Measurements from ENCODE around the gene NHLH1. TPM values are rescaled to one million over a fixed set of nuclear protein-coding genes. Genes with fewer than 3 reads are reported as not detected.

Gene NHLH1
- total and polyA plus RNA-seq, 10 of the 15 experiments (the other 5 are each of a cell fraction or from before 2014, with no cell fraction given), result 0.22 to 0.98 (median 0.43) TPM; not detected in 1

- in situ Hi-C loops (cut with MboI), result no loop called here
- POLR2A ChIA-PET, result no interaction called here
- SMC1A ChIA-PET (ENCODE audit: uncharacterized antibody, unreplicated experiment), result no interaction called here
- CTCF ChIA-PET, result interaction anchor here (1.7 kb wide), 1 partner anchor 9 kb away, joined by 6 read pairs; no protein-coding TSS in a partner anchor
- no TSS peak for BruUV-seq (replicated peaks)
- DNase-seq (ENCODE audit: low read depth, low spot score), result no peak
- Histone ChIP-seq H3K27ac (ENCODE audit: control insufficient read depth, insufficient read depth) (no peak overlapping the region), H3K4me1 (ENCODE audit: control insufficient read depth, insufficient read depth, low read length) (no peaks in the 10 kb centered on the region), H2AFZ (ENCODE audit: control insufficient read depth, low read depth, low read length) (no peak overlapping the region), H3K9me3 (replicated peaks; ENCODE audit: control insufficient read depth, insufficient read depth, low read length) (no peaks in the 10 kb centered on the region), H3K9ac (ENCODE audit: control insufficient read depth, insufficient read depth, low read length) (no peak overlapping the region), H4K20me1 (ENCODE audit: control insufficient read depth, insufficient read depth) (no peaks in the 10 kb centered on the region), H3K4me2 (ENCODE audit: control insufficient read depth, insufficient read depth) (no peak overlapping the region), H3K4me3 (no peak overlapping the region), H3K36me3 (ENCODE audit: control insufficient read depth in 2 of 2, insufficient read depth in 2 of 2, low read length in 1 of 2) (peaks cover 15 to 31% of the 10 kb centered on the region in 2 experiments), H3K27me3 (replicated peaks in 1 of 2; ENCODE audit: control insufficient read depth in 2 of 2, insufficient read depth in 2 of 2, low read length in 1 of 2) (no peaks in the 10 kb centered on the region), H3K79me2 (ENCODE audit: control insufficient read depth, insufficient read depth, low read length) (no peaks in the 10 kb centered on the region; the same call in 1 of the 2 replicates)
- RAD21 ChIA-PET (ENCODE audit: unreplicated experiment), result no interaction called here
- no peak for FAIRE-seq
- TF ChIP-seq ZBED1 (IDR thresholded peaks at IDR 0.05; ENCODE audit: borderline replicate concordance), result no peak
- no peak for ATAC-seq
- WGBS (ENCODE audit: insufficient coverage, insufficient replicate concordance, low lambda C conversion rate, missing lambda C conversion rate), result 95% methylated on average over 9 of the region's 9 CpGs
- intact Hi-C loops (cut with micrococcal nuclease; ENCODE audit: unreplicated experiment), result no loop called here
Measured at GRCh38 chr1:160359559-160360226, 7.2 kb upstream of the NHLH1 start.

- ChIA-PET RAD21 (ENCODE audit: unreplicated experiment) (no interaction called here), SMC1A (ENCODE audit: uncharacterized antibody, unreplicated experiment) (no interaction called here), POLR2A (interaction anchor here (0.5 kb wide), 1 partner anchor 1428 kb away, joined by 6 read pairs; no protein-coding TSS in a partner anchor), CTCF (interaction anchor here (0.9 to 1.7 kb wide), 2 partner anchors 9 to 274 kb away, joined by 3 to 6 read pairs; no protein-coding TSS in a partner anchor)
- intact Hi-C loops (cut with micrococcal nuclease; ENCODE audit: unreplicated experiment) (no loop called here), in situ Hi-C loops (cut with MboI) (no loop called here)
- Histone ChIP-seq H3K27ac (ENCODE audit: control insufficient read depth, insufficient read depth) (no peak overlapping the region), H3K9ac (ENCODE audit: control insufficient read depth, insufficient read depth, low read length) (no peak overlapping the region), H3K4me1 (ENCODE audit: control insufficient read depth, insufficient read depth, low read length) (no peaks in the 10 kb centered on the region), H4K20me1 (ENCODE audit: control insufficient read depth, insufficient read depth) (no peaks in the 10 kb centered on the region), H3K36me3 (ENCODE audit: control insufficient read depth in 2 of 2, insufficient read depth in 2 of 2, low read length in 1 of 2) (peaks cover 15 to 25% of the 10 kb centered on the region in 2 experiments), H3K4me3 (no peak overlapping the region), H3K27me3 (replicated peaks in 1 of 2; ENCODE audit: control insufficient read depth in 2 of 2, insufficient read depth in 2 of 2, low read length in 1 of 2) (no peaks in the 10 kb centered on the region), H3K9me3 (replicated peaks; ENCODE audit: control insufficient read depth, insufficient read depth, low read length) (no peaks in the 10 kb centered on the region), H3K79me2 (ENCODE audit: control insufficient read depth, insufficient read depth, low read length) (no peaks in the 10 kb centered on the region), H2AFZ (ENCODE audit: control insufficient read depth, low read depth, low read length) (no peak overlapping the region), H3K4me2 (ENCODE audit: control insufficient read depth, insufficient read depth) (no peak overlapping the region)
- no TSS peak for BruUV-seq (replicated peaks)
- DNase-seq (ENCODE audit: low read depth, low spot score) (no peak), FAIRE-seq (no peak), ATAC-seq (no peak)
- WGBS (ENCODE audit: insufficient coverage, insufficient replicate concordance, low lambda C conversion rate, missing lambda C conversion rate), result 97% methylated on average over 8 of the region's 8 CpGs
- TF ChIP-seq YY1 (IDR thresholded peaks at IDR 0.05; ENCODE audit: low read depth, low read length) (no peak), MLLT1 (IDR thresholded peaks at IDR 0.05) (no peak), NFXL1 (IDR thresholded peaks at IDR 0.05; ENCODE audit: borderline replicate concordance) (no peak), MEF2A (IDR thresholded peaks at IDR 0.05; ENCODE audit: insufficient read depth, low read depth, low read length) (no peak), SMARCA5 (IDR thresholded peaks at IDR 0.05) (no peak), ZBTB4 (CRISPR knock-in tag; IDR thresholded peaks at IDR 0.05) (no peak), RBBP5 (conservative IDR thresholded peaks at IDR 0.05) (no peak)
Measured at GRCh38 chr1:160360227-160360695, 6.6 kb upstream of the NHLH1 start.
